Stimulated activated CD4-positive, alpha-beta T cell treated with anti-CD3 and anti-CD28 coated beads, Interleukin-2, amount 100 ng/mL, for 24 hours (primary cell): ENCODE data around the gene INF2.

Experiments used
- DNase-seq, 2 donors: peaks; one replicate each; pipeline ENCODE4 v3.0.0-alpha.2; 2020

INF2 gene

DNA sequence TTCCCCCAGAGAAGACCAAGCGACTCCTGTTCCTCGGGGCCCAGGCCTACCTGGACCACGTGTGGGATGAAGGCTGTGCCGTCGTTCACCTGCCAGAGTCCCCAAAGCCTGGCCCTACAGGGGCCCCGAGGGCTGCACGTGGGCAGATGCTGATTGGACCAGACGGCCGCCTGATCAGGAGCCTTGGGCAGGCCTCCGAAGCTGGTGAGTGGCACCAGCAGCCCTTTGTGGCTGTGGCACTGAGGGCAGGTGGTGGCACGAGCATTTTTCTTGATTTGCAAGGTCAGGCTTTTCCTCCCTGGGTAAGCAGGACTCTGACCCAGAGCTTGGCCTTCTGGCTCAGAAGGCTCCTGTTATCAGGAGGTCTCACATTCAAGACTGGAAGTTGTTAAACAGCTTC, 66.2 kb downstream of the INF2 start:
- no peak for DNase-seq

GRCh38 chr14:104756477-104757237, 67.2 kb downstream of the INF2 start:
- no peak for DNase-seq

DNA sequence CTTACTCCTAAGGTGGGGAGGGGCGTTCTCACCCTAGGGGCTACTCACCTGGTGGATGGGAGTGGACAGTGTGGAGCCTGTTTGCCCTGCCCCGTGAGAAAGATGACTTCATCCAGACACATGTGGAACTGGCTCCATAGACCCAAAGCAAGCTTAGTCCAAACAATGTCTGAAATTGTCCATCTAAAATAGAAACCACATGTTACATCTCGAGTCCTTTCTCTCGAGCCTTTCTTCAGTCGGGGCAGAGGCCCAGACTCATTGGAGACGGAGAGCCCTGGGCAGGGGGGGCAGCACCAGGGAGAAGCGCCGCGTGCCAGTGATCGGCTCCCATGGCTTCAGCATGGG, 67.8 kb downstream of the INF2 start:
- no peak for DNase-seq

DNA sequence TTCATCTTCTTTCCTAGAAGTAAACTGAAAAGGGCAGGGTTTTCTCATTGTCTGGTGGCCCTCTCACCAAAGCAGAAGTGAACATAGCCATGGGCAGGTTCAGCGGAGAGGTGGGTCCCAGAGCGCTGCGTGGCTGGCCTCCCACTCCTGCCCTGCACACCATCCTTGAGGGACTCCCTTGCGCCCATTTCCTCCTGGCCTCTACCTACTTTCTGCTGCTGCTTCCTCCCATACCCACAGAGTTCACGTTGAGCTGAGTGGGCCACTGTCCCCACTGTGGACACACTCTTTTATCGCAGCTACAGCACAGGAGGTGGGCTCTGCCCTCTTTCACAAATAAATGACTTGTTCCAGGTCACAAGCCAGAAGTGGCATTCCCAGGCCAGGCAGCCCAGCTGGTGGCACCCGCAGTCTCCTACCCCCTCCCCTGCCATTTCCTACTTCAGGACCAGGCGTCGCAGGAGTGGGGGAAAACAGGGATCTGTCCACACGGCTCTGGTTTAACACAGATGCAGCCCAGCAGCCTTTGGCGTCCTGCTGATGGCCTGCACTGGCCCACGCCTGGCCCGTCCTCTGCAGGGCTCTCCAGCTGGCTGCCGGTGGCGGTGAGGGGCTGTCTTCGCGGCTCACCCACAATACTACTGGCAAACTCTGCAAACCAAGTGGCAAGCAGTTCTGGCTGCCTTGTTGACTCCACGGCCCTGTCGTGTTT, 68.4 kb downstream of the INF2 start:
- DNase-seq: no peak

GRCh38 chr14:104758981-104759969, 69.9 kb downstream of the INF2 start:
- DNase-seq: no peak

GRCh38 chr14:104765517-104765916, 76.1 kb downstream of the INF2 start:
- no peak for DNase-seq

GRCh38 chr14:104766256-104766862, 76.9 kb downstream of the INF2 start:
- DNase-seq: no peak

DNA sequence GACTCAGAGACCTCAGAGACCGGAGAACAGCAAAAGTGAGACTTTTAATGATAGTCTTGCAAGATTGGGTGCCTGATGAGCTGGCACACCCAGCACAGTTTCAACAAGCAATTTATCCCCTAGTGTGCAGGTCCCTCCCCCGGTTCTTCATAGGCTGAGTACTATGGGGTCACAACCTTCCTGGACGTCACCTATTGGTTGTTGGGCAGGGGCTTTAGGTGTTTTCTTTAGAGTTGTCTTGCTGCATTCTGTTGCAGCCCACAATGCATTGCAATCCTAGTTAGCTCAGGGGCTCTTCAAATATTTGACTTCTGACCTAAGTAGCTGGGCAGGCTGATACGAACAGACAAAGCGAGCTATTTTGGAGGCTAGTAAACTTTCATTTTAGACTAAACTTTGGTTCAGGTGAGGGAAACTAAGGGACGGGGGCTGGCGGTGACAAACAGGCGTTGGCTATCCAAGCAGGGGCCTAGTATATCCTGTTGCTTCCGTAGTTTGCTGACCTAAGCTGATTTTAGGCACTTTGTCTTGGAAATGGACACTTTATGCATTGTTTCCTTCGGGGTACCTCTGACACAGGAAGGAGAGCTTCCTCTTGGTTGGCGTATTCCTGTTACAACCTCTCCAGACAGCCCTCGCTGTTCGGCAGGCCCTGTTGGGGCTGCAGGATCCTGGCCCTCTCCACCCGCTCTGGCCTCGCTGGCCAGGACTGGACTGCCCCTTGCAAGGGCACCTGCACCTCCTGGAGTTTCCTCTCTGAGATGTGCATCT, 77.6 kb downstream of the INF2 start:
- DNase-seq: no peak

GRCh38 chr14:104767634-104767918, 78.2 kb downstream of the INF2 start:
- DNase-seq: no peak

GRCh38 chr14:104768437-104769323, 79.3 kb downstream of the INF2 start:
- DNase-seq: peak; percentile 96

DNA sequence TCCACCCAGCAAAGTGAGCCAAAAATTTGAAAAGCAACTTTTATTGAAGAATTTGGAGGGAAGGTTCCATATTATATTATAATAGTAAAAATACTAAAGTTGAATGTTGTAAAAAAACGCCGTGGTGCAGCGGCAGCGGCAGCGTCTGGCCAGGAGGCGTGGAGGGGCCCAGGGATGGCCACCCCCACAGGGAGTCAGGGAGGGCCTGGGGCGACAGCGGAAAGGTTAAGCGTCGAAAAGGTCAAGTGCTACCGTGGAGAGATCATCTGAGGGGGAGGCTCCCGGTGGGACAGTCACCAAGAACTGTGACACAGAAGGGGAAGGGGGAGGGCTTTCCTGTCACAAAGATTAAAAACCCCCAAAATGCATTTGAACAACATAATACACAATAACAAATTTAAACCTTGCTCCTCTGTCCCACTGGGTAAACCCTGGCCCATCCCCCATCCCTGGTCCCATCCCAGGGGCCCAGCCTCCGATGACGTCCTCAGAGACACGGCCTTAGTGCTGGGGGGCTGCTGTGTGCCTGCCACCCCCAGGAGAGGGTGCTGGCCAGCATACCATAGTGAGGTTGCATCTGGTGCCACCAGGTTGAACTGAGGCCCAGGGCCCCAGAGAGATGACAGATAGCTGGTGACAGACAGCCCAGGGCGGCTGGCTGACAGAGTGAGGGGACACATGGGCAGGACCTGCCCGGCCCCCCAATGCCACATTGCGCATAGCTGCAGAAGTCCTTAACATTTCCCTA, 80.1 kb downstream of the INF2 start:
- DNase-seq: no peak

DNA sequence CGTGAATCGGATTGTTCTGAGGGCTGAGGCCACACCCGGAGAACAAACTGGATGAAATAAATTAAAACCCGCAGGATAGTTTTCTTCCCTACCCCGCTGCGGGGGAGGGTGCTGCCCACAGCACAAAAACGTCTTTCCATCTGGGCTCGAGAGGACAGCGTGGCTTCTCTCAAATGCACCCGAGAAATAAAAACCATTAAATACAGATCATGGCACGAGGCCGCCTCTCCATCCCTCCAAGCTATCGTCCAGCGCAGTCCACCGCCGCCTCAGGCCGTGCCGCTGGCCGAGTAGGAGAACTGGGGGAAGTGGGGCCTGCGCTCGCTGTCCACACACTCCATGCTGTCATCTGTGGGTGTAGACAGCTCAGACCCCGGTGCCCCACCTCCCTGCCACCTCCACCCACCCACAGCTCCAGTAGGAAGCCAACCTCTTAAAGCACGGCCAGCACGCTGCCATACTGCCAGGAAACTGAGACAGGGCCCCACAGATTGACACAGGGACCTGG, 80.7 kb downstream of the INF2 start:
- DNase-seq: no peak

DNA sequence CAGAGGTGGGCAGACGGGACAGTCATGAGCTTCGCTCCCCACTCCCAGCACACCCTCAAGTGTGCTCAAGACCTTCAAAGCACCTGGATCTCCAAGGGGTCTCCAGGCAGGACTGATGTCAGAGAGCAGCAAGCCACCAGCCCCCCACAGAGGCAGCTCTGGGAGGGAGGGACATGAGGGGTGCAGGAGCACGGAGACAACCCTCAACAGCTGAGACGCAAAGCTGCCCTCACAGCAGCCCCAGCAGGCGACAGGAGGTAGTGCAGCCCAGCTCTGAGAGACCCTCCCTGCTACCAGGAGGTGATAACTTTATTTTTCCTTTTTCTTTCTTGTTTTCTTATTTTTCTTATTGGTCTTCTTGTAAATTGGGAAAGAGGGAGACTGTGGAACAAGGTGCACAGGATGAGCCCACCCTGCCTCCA, 81.4 kb downstream of the INF2 start:
- peak in 1 of 2 donors; percentile 32 for DNase-seq

GRCh38 chr14:104771374-104771773, 82.0 kb downstream of the INF2 start:
- DNase-seq: no peak
